CD4-positive, alpha-beta T cell treated with Interleukin-4 for 4 hours (primary cell): ENCODE measurements around the gene ZNF641.
"Not testable (repeated sequence)": the region's sequence is repeated elsewhere in the genome, so short reads cannot be mapped to it uniquely, and the experiment has no call there.

ENCODE experiments used
- DNase-seq: peaks from one replicate; pipeline ENCODE4 v3.0.0-alpha.2; 2020

Gene ZNF641

DNA sequence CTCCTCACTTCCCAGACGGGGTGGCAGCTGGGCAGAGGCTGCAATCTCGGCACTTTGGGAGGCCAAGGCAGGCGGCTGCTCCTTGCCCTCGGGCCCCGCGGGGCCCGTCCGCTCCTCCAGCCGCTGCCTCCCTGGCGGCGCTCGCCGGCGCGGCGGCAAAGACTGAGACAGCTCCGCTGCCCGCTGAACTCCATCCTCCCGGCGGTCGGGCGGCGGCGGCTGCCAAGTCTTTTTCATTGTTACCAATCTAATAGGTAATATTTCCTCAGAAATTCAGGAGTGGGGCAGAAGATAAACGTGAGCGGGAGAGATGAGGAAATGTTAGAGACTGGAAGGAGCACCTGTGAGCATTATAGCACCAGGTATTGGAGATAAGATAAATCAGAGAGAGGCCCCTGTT lies 17.0 kb downstream of the ZNF641 start:
- DNase-seq = not testable (repeated sequence)

DNA sequence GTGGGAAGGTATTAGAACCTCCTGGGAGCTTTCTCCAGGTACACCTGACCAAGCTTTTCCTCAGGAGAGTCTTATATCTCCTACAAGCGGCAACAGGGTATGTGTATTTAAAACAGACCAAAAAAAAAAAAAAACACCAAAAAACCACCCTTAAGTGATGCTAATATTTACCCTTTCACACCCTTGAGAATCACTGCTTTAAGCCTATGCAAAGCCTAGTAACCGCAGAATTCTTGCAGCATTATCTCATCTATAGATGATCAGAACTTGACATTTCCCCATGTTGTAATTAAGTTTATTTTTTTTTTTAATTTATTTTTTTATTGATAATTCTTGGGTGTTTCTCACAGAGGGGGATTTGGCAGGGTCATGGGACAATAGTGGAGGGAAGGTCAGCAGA lies 19.3 kb downstream of the ZNF641 start:
- no peak for DNase-seq

DNA sequence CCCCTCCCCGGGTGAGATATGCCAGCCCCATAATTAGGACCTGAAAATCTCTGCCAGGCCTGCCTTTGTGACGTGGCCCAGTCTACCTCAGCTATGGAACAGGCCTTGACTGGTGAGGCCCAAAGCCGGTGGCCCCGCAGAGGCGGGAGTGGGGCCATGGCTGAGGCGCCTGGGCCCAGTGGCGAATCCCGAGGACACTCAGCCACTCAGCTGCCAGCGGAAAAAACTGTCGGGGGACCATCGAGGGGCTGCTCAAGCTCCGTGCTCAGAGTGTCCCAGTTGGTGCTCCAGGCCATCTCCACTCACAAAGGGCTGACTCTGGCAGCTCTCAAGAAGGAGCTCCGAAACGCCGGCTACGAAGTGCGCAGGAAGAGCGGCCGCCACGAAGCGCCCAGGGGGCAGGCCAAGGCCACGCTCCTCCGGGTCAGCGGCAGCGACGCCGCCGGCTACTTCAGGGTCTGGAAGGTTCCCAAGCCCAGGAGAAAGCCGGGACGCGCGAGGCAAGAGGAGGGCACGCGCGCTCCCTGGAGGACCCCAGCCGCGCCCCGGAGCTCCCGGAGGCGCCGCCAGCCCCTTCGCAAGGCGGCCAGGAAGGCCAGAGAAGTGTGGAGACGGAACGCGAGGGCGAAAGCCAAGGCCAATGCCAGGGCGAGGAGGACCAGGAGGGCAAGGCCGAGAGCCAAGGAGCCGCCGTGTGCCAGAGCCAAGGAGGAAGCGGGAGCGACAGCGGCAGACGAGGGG lies 21.4 kb downstream of the ZNF641 start:
- no peak for DNase-seq

DNA sequence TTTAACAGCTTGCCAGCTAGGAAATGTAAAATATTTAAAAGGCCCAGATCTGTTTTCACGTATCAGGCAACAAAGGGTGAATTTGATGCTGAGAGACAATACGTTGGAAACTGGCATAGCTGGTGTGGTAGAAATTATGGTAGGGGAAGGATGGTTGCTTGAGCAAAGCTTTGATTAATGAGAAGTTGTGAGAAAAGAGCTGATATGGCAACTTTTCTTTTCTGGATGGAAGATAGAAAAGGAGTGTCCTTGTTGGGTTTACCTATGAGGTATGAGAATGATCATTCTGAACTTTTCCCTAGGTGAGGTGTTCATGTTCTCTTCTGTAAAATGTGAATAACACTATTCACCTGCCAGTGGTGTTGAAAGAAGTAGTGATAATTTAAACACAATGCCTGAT lies 34.2 kb downstream of the ZNF641 start:
- DNase-seq = no peak

DNA sequence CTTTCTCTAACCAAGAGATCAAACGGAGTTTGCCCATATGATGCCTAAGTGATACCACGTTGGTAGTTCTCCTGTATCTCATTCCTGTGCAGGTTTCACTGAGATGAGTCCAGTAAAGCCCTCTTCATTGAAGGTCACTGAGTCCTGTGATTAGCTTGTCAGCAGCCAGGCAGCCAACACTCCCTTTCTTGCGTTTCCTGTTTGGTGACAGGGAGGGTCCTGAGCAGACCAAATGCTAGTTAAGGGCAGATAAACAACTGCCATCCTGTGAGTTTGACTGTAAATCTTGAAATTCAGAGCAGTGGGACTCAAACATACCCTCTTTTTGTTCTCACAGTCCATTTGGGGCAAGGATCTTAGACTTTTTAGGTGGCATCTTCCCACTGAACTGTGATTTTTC lies 39.4 kb downstream of the ZNF641 start:
- no peak for DNase-seq

DNA sequence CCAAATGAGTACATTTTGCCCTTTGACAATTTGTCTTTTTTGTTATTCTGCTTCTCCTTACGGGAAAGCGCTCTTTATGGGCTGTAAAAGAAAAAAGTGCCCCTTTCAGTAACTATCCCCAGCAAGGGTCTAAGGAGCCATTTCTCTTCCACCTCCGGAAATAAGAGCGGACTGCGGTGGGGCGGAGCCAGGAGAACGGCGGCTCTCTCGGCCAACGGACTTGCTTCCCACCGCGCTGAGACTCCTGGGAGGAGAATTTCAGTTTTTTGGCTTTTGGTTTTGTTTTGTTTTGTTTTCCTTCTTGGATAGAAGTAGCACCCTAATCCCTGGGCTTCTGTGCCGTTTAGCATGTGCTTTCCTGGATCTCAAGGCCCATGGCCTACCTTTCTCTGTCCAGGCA lies 43.5 kb downstream of the ZNF641 start:
- no peak for DNase-seq

DNA sequence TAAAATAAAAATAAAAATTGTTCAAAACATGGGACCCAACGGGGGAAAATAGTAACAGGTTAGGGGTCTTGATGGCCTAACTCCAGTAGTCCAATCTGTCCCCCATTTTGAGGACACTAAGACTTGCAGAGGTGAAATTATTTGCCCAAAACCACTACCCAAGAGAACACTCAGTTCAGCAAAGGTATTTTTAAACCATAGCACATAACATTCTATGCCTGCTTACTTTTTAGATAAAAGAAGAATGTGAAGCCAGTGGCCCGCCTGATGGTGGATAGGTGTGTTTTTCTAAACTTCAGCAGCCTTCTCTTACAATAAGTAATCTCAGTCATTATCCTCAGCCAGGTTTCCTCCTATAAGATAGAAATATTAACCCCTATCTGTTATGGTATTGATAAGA lies 45.5 kb downstream of the ZNF641 start:
- DNase-seq = no peak

DNA sequence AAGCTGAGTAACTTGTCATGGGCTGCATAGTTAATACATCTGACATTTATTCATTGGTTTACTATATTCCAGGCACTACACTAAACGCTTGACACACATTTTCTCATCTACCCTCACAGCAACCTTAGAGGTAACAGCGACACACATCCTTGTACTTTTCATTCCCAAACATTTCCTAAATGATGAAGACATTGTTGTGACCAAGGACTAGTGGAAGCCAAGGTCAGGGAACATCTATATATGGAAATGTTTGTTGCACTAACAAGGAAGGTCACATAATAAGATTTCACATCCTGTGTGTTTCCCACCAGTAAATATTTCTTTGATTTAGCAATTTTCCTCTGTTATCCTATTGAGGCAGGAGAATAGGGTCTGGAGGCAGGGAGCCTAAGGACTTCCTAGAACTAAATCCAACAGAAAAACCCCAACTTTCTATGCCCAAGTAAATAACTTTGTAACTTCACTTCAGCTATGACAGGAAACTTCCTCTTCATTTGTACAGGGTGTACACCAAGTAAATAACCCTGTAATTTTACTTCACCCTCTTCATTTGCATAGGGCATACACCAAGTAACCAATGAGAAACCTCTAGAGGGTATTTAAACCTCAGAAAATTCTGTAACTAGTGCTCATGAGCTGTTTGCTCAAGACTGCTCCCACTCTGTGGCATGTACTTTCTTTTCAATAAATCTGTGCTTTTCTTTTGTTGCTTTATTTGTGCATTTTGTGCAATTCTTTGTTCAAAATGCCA lies 48.4 kb downstream of the ZNF641 start:
- no peak for DNase-seq

DNA sequence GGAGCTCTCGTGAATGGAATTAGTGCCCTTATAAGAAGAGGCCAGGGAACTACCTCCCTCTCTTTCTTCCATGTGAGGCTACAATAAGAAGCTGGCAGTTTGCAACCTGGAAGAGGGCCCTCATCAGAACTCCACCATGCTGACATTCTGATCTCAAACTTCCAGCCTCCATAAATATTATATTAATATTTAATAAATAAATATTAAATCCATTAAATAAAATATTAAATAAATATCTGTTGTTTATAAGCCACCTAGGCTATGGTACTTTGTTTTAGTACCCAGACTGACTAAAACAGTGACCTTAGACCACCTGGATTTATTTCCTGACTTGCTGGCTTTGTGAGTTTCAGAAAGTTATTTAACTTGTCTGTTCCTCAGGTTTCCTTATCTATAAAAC lies 49.9 kb downstream of the ZNF641 start:
- no peak for DNase-seq

DNA sequence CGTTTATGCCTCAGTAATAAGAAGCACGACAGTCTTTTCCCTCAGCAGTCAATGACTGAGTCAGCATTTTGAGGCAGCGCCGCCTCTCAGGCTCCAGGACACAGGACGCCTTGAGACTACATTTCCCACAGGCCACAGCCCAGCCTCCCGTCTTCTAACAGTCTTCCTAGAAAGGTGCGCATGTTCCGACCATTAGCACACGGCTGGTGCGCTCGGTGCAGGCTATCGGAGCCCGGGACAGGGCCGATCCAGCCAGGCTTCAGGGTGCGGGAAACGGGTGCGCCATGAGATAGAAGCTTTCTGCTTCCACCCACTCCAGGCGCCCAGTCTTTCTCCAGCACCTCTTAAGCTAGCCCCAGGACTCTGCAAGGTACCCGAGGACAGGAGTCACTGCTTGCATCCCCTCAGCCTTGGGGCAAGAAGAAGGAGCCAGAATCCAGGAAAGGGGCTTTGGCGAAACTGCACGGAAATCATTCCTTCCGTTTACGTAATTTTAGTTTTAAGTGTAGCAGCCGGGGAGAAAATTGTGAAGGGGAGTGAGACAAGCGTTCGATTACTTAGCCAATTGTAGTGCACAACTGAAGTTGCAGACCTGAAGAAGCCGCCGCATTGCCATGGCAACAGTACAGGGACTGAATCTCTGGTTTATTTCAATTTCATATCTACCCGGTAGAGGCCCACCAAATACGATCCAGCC lies 54.0 kb downstream of the ZNF641 start:
- peak; percentile 36 for DNase-seq

DNA sequence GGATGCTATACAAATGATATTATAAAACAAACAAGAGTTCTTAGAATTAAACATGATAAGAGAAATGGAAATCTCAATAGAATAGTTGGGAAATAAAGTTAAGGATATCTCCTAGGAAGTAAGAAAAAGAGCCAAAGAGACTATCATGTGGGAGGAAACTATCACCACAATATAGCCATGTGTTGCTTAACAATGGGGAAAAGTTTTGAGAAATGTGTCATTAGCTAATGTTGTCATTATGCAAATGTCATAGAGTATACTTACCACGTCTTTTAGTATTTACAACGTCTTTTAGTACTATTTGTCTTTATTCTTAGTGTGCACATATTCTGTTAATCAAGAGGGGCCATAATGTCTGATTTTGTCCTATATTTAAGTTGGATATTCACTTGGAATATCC lies 58.7 kb downstream of the ZNF641 start:
- no peak for DNase-seq

DNA sequence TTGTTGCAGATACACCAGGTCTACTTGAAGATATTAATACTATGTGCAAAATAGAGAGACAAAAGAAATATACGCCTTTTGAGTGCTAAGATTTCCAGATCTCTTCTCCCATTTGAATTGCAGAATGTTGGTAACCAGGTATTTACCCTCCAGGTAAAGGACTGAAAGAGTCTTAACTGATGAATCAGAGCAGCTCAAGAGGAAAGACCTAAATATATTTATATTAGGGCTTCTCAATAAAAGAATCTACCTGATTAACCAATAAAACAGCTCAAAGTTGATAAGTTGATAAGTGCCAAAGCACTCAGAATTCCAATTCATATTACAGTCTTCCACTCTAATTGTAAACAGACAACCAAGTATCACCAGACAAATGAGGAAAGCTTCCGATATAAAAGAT lies 59.2 kb downstream of the ZNF641 start:
- no peak for DNase-seq

DNA sequence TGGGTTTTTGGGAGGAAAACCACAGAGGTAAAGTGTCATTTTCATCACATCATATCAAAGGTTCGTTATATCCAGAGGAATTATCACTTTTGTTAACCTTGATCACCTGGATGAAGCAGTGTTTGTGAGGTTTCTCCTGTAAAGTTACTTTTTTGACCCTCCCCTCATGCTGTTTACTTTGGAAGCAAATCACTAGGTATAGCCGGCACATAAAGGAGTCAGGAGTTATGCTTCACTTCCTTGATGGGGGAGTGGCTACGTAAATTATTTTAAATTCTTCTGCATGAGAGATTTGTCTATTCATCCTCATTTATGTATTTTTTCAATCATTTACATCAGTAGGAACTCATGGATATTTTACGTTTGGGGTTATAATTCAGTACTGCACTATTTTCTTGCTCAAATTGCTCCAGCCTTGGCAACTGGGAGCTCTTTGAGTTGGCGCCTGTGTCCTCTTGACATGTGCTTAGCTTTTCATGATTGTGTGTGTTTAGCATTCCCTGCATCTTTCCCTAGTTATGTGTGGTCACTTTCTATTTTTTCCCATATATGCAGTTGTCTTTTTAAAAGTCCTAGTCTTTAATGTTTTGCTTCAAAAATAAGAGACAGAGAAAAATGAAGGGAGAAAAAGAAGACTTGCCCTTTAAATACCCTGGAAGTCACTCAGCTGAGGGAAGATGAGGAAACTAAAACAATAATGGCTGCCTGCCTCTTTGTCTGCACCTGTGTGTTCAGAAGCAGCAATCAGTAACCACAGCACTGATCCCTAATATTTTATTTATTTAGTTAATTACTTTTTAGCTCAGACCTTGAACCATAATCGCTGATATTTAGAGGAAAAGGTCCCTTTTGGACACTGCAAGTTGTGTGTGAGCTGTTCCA lies 62.1 kb downstream of the ZNF641 start:
- DNase-seq = no peak
